ENCODE results near the gene DLL3. TPM values are rescaled to one million over a fixed set of nuclear protein-coding genes. Genes with fewer than 3 reads are reported as not detected.

The DLL3 gene
- total RNA-seq, 6 experiments from 2014 or later: 0.38 to 0.45 TPM; not detected in 4

GRCh38 chr19:39512988-39513387, 14.2 kb downstream of the DLL3 start:
- peaks cover 4% of the 10 kb centered on the region; the same call in 1 of the 2 replicates for H3K9me3 Mint-ChIP-seq
- H3K27me3 Mint-ChIP-seq (ENCODE audit: insufficient read depth): peaks cover 48% of the 10 kb centered on the region
- H3K4me3 Mint-ChIP-seq: no peak overlapping the region
- no peak for TF ChIP-seq CTCF (IDR thresholded peaks at IDR 0.05)
- DNase-seq: no peak
- no peak overlapping the region for H3K27ac Mint-ChIP-seq
- 0 out of 2 replicates have a peak, but pooled peaks cover 4% of the 10 kb centered on the region for H3K36me3 Mint-ChIP-seq (ENCODE audit: low read depth)
- peaks cover 2% of the 10 kb centered on the region; the same call in 1 of the 2 replicates for H3K4me1 Mint-ChIP-seq (ENCODE audit: low read depth)

- H3K4me1 Mint-ChIP-seq (ENCODE audit: low read depth): no peaks in the 10 kb centered on the region
- H3K4me3 Mint-ChIP-seq: no peak within 1 kb of the TSS
- peaks cover 4% of the 10 kb centered on the region; the same call in 1 of the 2 replicates for H3K9me3 Mint-ChIP-seq
- no peak within 1 kb of the TSS for H3K27ac Mint-ChIP-seq
- peaks cover 49% of the 10 kb centered on the region for H3K27me3 Mint-ChIP-seq (ENCODE audit: insufficient read depth)
- H3K36me3 Mint-ChIP-seq (ENCODE audit: low read depth): 0 out of 2 replicates have a peak, but pooled peaks cover 4% of the 10 kb centered on the region
- TF ChIP-seq CTCF (IDR thresholded peaks at IDR 0.05): no peak
- no peak for DNase-seq
Measured at GRCh38 chr19:39514840-39515550, 16.2 kb downstream of the DLL3 start, which contains the start of gene SELENOV. SELENOV (plus strand) TSS chr19:39515139; CDS start chr19:39515213, 74 bp downstream.

GRCh38 chr19:39515551-39516191, 16.9 kb downstream of the DLL3 start:
- DNase-seq: no peak
- Mint-ChIP-seq H3K36me3 (ENCODE audit: low read depth) (0 out of 2 replicates have a peak, but pooled peaks cover 4% of the 10 kb centered on the region), H3K27ac (no peak overlapping the region), H3K4me3 (no peak overlapping the region), H3K27me3 (ENCODE audit: insufficient read depth) (peaks cover 44% of the 10 kb centered on the region), H3K4me1 (ENCODE audit: low read depth) (no peaks in the 10 kb centered on the region), H3K9me3 (peaks cover 4% of the 10 kb centered on the region; the same call in 1 of the 2 replicates)
- TF ChIP-seq CTCF (IDR thresholded peaks at IDR 0.05): no peak

GRCh38 chr19:39516270-39516669, 17.5 kb downstream of the DLL3 start:
- peaks cover 44% of the 10 kb centered on the region for H3K27me3 Mint-ChIP-seq (ENCODE audit: insufficient read depth)

GRCh38 chr19:39517432-39517831, 18.7 kb downstream of the DLL3 start:
- H3K4me3 Mint-ChIP-seq: no peak overlapping the region
- H3K9me3 Mint-ChIP-seq: peaks cover 4% of the 10 kb centered on the region; the same call in 1 of the 2 replicates
- H3K36me3 Mint-ChIP-seq (ENCODE audit: low read depth): 0 out of 2 replicates have a peak, but pooled peaks cover 4% of the 10 kb centered on the region
- no peak for TF ChIP-seq CTCF (IDR thresholded peaks at IDR 0.05)
- no peak overlapping the region for H3K27ac Mint-ChIP-seq
- DNase-seq: no peak
- H3K27me3 Mint-ChIP-seq (ENCODE audit: insufficient read depth): peaks cover 41% of the 10 kb centered on the region
- H3K4me1 Mint-ChIP-seq (ENCODE audit: low read depth): no peaks in the 10 kb centered on the region

More at GRCh38 chr19:39516270-39516669, 17.5 kb downstream of the DLL3 start:
- no peak for TF ChIP-seq CTCF (IDR thresholded peaks at IDR 0.05)
- no peak for DNase-seq
- no peaks in the 10 kb centered on the region for H3K4me1 Mint-ChIP-seq (ENCODE audit: low read depth)
- 0 out of 2 replicates have a peak, but pooled peaks cover 4% of the 10 kb centered on the region for H3K36me3 Mint-ChIP-seq (ENCODE audit: low read depth)
- no peak overlapping the region for H3K27ac Mint-ChIP-seq
- H3K9me3 Mint-ChIP-seq: peaks cover 4% of the 10 kb centered on the region; the same call in 1 of the 2 replicates
- H3K4me3 Mint-ChIP-seq: no peak overlapping the region

Measured in HFFc6 (cell line).